Measurements from ENCODE around the gene BSX.

- TF ChIP-seq POLR2A (IDR thresholded peaks at IDR 0.05), result no peak
- no peak for TF ChIP-seq CTCF (IDR thresholded peaks at IDR 0.05)
- TF ChIP-seq EP300 (IDR thresholded peaks at IDR 0.05), result no peak
These were observed 43.7 kb downstream of the BSX start for GRCh38 chr11:122937983-122938382.
